Astrocyte (in vitro differentiated cells and primary cell): ENCODE data around the gene FADS2.

Source experiments
- EZH2 ChIP-seq: IDR thresholded peaks from 2 replicates; pipeline ENCODE4 v1.6.1; 2012; ENCODE audit warnings: mild to moderate bottlenecking, low read length, inconsistent platforms; ENCODE audit not compliant: insufficient read depth
- TF ChIP-seq, protein P1 (sequence below): IDR thresholded peaks from 2 replicates; pipeline ENCODE4 v1.5.1; 2011; ENCODE audit warnings: low read depth, mild to moderate bottlenecking, inconsistent platforms, low read length, moderate library complexity; ENCODE audit not compliant: insufficient read depth

DNA sequence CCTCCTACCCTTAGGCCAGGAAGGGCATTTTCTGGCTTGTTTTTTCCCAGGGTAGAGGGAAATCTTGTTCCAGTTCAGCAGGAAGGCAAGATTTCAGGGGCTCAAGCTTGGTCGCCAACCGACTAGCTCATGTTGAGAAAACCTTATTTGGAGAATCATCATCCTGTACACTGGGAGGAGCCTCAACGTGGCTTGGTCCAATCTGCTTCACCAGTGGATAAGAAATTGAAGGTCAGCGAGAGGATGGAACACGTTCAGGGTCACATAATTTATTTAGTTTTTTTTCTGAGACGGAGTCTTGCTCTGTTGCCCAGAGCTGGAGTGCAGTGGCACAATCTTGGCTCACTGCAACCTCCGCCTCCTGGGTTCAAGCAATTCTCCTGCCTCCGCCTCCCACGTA is 20.5 kb downstream of the FADS2 start:
- no peak for TF ChIP-seq EZH2
- TF ChIP-seq, protein P1, sequence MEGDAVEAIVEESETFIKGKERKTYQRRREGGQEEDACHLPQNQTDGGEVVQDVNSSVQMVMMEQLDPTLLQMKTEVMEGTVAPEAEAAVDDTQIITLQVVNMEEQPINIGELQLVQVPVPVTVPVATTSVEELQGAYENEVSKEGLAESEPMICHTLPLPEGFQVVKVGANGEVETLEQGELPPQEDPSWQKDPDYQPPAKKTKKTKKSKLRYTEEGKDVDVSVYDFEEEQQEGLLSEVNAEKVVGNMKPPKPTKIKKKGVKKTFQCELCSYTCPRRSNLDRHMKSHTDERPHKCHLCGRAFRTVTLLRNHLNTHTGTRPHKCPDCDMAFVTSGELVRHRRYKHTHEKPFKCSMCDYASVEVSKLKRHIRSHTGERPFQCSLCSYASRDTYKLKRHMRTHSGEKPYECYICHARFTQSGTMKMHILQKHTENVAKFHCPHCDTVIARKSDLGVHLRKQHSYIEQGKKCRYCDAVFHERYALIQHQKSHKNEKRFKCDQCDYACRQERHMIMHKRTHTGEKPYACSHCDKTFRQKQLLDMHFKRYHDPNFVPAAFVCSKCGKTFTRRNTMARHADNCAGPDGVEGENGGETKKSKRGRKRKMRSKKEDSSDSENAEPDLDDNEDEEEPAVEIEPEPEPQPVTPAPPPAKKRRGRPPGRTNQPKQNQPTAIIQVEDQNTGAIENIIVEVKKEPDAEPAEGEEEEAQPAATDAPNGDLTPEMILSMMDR, result no peak
